ENCODE measurements around the gene ERAP2.

DNA sequence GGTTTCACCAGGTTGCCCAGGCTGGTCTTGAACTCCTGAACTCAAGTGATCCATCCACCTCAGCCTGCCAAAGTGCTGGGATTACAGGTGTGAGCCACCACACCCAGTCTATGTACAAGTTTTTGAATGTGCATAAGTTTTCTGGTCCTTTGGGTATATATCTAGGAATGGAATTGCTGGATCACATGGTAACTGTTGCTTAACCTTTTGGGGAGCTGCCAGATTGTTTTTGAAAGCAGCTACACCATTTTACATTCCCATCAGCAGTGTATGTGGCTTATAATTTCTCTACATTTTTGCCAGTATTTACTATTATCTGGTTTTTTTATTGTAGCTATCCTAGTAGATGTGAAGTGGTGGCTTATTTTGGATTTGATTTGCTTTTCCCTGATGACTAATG, 50.7 kb downstream of the ERAP2 start:
- TF ChIP-seq CTCF (IDR thresholded peaks at IDR 0.05) = no peak
- no peak for TF ChIP-seq POLR2AphosphoS5 (IDR thresholded peaks at IDR 0.05)
- no peak for TF ChIP-seq POLR2A (IDR thresholded peaks at IDR 0.05)
